ENCODE measurements around the gene GFAP. TPM values are rescaled to one million over a fixed set of nuclear protein-coding genes. Genes with fewer than 3 reads are reported as not detected.

Gene GFAP
- total RNA-seq, 1 experiment from 2014 or later = 1.2 TPM

GRCh38 chr17:44894642-44895041 is 20.7 kb downstream of the GFAP start:
- no peak for DNase-seq
- no peak overlapping the region for H3K18ac ChIP-seq (ENCODE audit: insufficient read length, low read depth, low read length)
- H3K79me2 ChIP-seq (ENCODE audit: insufficient read depth, low read length) = peaks cover 15% of the 10 kb centered on the region; the same call in 1 of the 2 replicates
- H2BK12ac ChIP-seq (ENCODE audit: insufficient read length, low read depth, low read length) = no peak overlapping the region
- no peak overlapping the region for H3K9ac ChIP-seq (ENCODE audit: extremely low read depth, insufficient read length, low read length)
- no peak overlapping the region for H3K23ac ChIP-seq (ENCODE audit: insufficient read length, low read depth, low read length)
- no peak overlapping the region for H2BK15ac ChIP-seq (ENCODE audit: low read depth, low read length)
- no peak overlapping the region for H3K27ac Mint-ChIP-seq
- peaks cover 2% of the 10 kb centered on the region for H3K79me1 ChIP-seq (ENCODE audit: insufficient read depth, low read depth, low read length, poor library complexity, severe bottlenecking)
- no peak overlapping the region for H3K4me3 Mint-ChIP-seq
- H3K27ac ChIP-seq (ENCODE audit: insufficient read length, low read depth, low read length) = no peak overlapping the region
- H3K27me3 ChIP-seq (ENCODE audit: insufficient read depth, low read length) = no peaks in the 10 kb centered on the region
- no peaks in the 10 kb centered on the region; the same call in 1 of the 2 replicates for H3K4me1 ChIP-seq (ENCODE audit: insufficient read depth, low read length)
- WGBS (ENCODE audit: extremely low coverage, insufficient read length, low lambda C conversion rate) = no CpG with 5 or more reads among the region's 4 CpGs
- H3K4ac ChIP-seq (ENCODE audit: low read depth, low read length) = no peak overlapping the region
- no peak overlapping the region for H3T11ph ChIP-seq (ENCODE audit: low read length)
- H3K9me3 ChIP-seq (ENCODE audit: control insufficient read depth, low read depth, low read length) = no peaks in the 10 kb centered on the region
- no peak overlapping the region for H2BK120ac ChIP-seq (ENCODE audit: low read depth, low read length, poor library complexity, severe bottlenecking)
- no peaks in the 10 kb centered on the region for H4K20me1 ChIP-seq (ENCODE audit: control insufficient read depth, insufficient read depth, insufficient read length)
- no peak overlapping the region for H4K5ac ChIP-seq (ENCODE audit: insufficient read length, low read depth, low read length)
- H4K91ac ChIP-seq (ENCODE audit: insufficient read length, low read depth, low read length) = no peak overlapping the region
- H3K23me2 ChIP-seq (ENCODE audit: insufficient read length, low read depth, low read length, poor library complexity, severe bottlenecking) = peaks cover 4% of the 10 kb centered on the region
- TF ChIP-seq CTCF (conservative IDR thresholded peaks at IDR 0.05) = no peak
- no peak overlapping the region for H3K56ac ChIP-seq (ENCODE audit: insufficient read length, low read depth, low read length)
- H3K36me3 Mint-ChIP-seq (ENCODE audit: insufficient read depth in 1 of 3, low read depth in 3 of 3) = peaks cover 15 to 40% (median 26%) of the 10 kb centered on the region in 3 experiments
- H3K27me3 Mint-ChIP-seq (ENCODE audit: low read depth) = no peaks in the 10 kb centered on the region
- H3K4me1 Mint-ChIP-seq = peaks cover 5 to 6% of the 10 kb centered on the region in 2 experiments
- H2AK5ac ChIP-seq (ENCODE audit: insufficient read length, low read length) = no peak overlapping the region
- no peak overlapping the region for H2BK20ac ChIP-seq (ENCODE audit: low read depth, low read length, poor library complexity, severe bottlenecking)
- H2BK5ac ChIP-seq (ENCODE audit: insufficient read length, low read length) = no peak overlapping the region
- no peak overlapping the region for H3K4me2 ChIP-seq (ENCODE audit: insufficient read depth, insufficient read length, low read length)
- H3K9me3 Mint-ChIP-seq = no peaks in the 10 kb centered on the region
- no peak overlapping the region for H4K8ac ChIP-seq (replicated peaks; ENCODE audit: insufficient read length, low read depth, low read length)
- no peak overlapping the region for H3K14ac ChIP-seq (ENCODE audit: insufficient read depth, low read length)
- H2AFZ ChIP-seq (ENCODE audit: low read length) = no peak overlapping the region
